Measurements from ENCODE around the gene ABTB2. TPM values are rescaled to one million over a fixed set of nuclear protein-coding genes. Genes with fewer than 3 reads are reported as not detected.

Gene ABTB2
- total RNA-seq, 2 donors from 2014 or later: 5.8 to 11.1 TPM

GRCh38 chr11:34327804-34328631, 29.8 kb downstream of the ABTB2 start:
- intact Hi-C loops (cut with DNase I): no loop called here
- Histone ChIP-seq H3K4me3 (no peak overlapping the region), H3K27ac (no peak overlapping the region), H3K36me3 (no peaks in the 10 kb centered on the region), H3K9me3 (no peaks in the 10 kb centered on the region), H3K4me1 (peaks cover 11% of the 10 kb centered on the region), H3K27me3 (no peaks in the 10 kb centered on the region), H3K9ac (ENCODE audit: low read depth in 2 of 2, low read length in 2 of 2) (no peak overlapping the region)
- TF ChIP-seq CTCF (IDR thresholded peaks at IDR 0.05): no peak
- DNase-seq: no peak

GRCh38 chr11:34324466-34324865, 33.3 kb downstream of the ABTB2 start:
- no peak overlapping the region for H3K27ac ChIP-seq
- H3K9ac ChIP-seq (ENCODE audit: low read depth in 2 of 2, low read length in 2 of 2): no peak overlapping the region
- no peaks in the 10 kb centered on the region for H3K27me3 ChIP-seq
- DNase-seq: no peak
- H3K4me3 ChIP-seq: no peak overlapping the region
- H3K36me3 ChIP-seq: no peaks in the 10 kb centered on the region
- H3K9me3 ChIP-seq: no peaks in the 10 kb centered on the region
- H3K4me1 ChIP-seq: no peaks in the 10 kb centered on the region
- TF ChIP-seq CTCF (IDR thresholded peaks at IDR 0.05): no peak
- intact Hi-C loops (cut with DNase I): no loop called here

- intact Hi-C loops (cut with DNase I): no loop called here
- H3K9me3 ChIP-seq: no peaks in the 10 kb centered on the region
- H3K36me3 ChIP-seq: no peaks in the 10 kb centered on the region
- H3K4me1 ChIP-seq: peaks cover 6% of the 10 kb centered on the region
- no peaks in the 10 kb centered on the region for H3K27me3 ChIP-seq
- H3K4me3 ChIP-seq: no peak overlapping the region
- no peak for DNase-seq
- TF ChIP-seq CTCF (IDR thresholded peaks at IDR 0.05): no peak
- H3K27ac ChIP-seq: no peak overlapping the region
- H3K9ac ChIP-seq (ENCODE audit: low read depth in 2 of 2, low read length in 2 of 2): no peak overlapping the region
Measured at GRCh38 chr11:34323601-34324000, 34.2 kb downstream of the ABTB2 start.

GRCh38 chr11:34318111-34319037, 39.4 kb downstream of the ABTB2 start:
- intact Hi-C loops (cut with DNase I): no loop called here
- Histone ChIP-seq H3K27me3 (no peaks in the 10 kb centered on the region), H3K4me1 (peaks cover 6% of the 10 kb centered on the region), H3K4me3 (no peak overlapping the region), H3K9me3 (no peaks in the 10 kb centered on the region), H3K27ac (peak overlapping the region; percentile 74), H3K36me3 (no peaks in the 10 kb centered on the region), H3K9ac (ENCODE audit: low read depth in 2 of 2, low read length in 2 of 2) (no peak overlapping the region)
- no peak for TF ChIP-seq CTCF (IDR thresholded peaks at IDR 0.05)
- peak; percentile 38 for DNase-seq

GRCh38 chr11:34317666-34318065, 40.1 kb downstream of the ABTB2 start:
- H3K4me1 ChIP-seq: peaks cover 6% of the 10 kb centered on the region
- no peaks in the 10 kb centered on the region for H3K9me3 ChIP-seq
- H3K4me3 ChIP-seq: no peak overlapping the region
- peak overlapping the region; percentile 74 for H3K27ac ChIP-seq
- H3K36me3 ChIP-seq: no peaks in the 10 kb centered on the region
- no peak for DNase-seq
- H3K9ac ChIP-seq (ENCODE audit: low read depth in 2 of 2, low read length in 2 of 2): no peak overlapping the region
- H3K27me3 ChIP-seq: no peaks in the 10 kb centered on the region
- intact Hi-C loops (cut with DNase I): no loop called here
- TF ChIP-seq CTCF (IDR thresholded peaks at IDR 0.05): no peak
